GM19035 (cell line): ENCODE data around the gene TFF2.

Source experiments
- ATAC-seq: cut with Tn5 transposase; IDR thresholded peaks from one replicate; pipeline ENCODE4 v1.9.1; 2021; ENCODE audit not compliant: unreplicated experiment

The TFF2 gene

GRCh38 chr21:42384156-42384945 lies 33.6 kb upstream of the TFF2 start:
- ATAC-seq: no peak

- ATAC-seq: no peak
Measured at GRCh38 chr21:42383331-42383730, 32.5 kb upstream of the TFF2 start.

DNA sequence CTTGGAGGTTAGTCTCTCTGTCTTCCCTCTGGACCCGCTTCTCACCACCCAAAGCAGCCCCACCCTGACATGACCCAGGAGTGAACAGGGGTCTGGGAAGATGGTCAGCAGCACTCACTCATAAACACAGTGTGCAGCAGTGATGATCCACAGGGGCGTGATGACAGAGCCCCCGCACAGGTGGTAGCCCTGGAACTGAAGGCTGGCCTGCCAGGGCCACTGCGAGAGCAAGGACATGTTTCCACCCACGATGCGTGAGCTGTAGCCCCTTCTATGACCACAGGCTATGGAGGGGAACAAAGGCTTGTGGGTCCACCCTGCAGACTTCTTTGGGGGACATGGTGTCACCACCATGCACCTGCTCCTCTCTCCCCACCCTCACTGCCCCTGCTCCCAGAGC lies 32.1 kb upstream of the TFF2 start:
- ATAC-seq: no peak

DNA sequence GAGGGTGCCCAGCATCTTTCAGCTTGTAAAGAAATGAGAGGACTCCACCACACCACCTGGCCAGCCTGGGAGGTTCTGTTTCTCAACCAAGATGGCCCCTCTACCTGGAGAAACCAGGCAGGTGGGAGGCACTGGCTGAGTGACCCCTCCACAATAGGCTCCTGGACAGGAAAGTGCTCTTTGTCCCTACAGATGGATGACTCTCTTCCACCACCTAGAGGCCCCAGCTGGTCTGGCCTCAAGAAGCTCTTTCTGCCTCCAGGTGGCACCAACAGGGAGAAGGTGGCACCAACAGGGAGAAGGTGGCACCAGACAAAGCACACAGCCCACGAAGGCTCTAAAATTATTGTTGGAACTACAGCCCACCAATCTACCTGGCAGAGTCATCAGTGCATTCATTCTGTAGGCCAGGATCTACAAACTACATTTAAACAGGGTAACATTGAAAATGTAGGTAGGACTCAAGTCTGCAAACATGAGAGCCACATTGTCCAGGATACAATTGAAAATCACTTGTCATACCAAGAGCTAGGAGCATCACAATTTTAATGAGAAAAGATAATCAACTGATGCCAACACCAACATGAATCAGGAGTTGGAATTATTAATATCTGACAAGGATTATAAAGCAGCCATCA lies 30.7 kb upstream of the TFF2 start:
- no peak for ATAC-seq

GRCh38 chr21:42379426-42380215 lies 28.8 kb upstream of the TFF2 start:
- ATAC-seq: no peak

GRCh38 chr21:42378418-42378817 lies 27.6 kb upstream of the TFF2 start:
- no peak for ATAC-seq

DNA sequence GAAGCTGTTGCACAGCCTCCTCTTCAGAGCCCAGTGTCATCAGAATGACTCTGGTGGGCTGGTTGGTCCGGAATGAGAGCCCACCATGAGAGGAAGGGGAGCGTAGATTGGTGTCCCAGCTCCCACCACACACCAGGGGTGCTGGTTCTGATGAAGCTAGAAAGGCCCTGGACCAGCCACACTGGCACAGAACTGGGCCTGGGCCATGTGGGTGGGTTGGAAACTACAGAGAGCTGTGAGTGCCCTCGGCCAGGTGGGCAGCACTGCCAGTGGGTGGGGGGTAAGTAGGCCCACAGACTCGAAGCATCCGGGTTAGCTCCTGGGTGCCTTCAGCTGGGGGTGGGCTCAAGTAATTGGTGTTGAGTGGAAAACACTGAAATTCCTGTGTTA lies 27.2 kb upstream of the TFF2 start:
- ATAC-seq: no peak

DNA sequence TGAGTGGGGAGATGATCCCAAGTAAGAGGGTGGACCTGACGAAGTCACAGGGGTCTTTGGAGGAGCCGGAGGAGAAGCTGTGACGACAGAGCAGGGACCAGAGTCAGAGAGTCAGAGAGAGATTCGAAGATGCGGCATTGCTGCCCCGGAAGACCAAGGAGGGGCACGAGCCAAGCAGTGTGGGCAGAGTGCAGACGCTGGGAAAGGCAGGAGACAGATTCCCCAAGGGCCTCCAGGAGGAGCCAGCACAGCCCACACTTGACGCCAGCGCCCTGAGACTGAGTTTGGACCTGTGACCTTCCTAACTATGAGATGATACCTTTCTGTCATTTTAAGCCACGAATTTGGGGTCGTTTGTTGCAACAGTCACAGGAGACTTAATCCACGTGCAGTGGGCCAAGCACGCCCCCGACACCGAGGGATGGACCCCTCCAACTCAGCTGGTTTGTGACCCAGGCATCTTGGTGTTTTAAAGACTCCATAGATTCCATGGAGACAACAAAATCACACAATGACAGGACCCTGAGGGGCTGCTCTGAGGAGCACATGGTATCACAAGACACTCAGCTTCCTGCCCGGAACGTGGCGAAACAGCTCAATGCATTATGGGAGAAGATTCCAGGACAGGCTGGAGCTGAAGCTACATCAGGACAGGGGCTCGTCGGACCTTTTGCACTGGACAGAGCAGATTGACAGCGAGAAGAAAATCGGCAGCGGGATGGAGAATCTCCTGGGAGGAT lies 26.6 kb upstream of the TFF2 start:
- no peak for ATAC-seq

GRCh38 chr21:42376338-42376982 lies 25.7 kb upstream of the TFF2 start:
- ATAC-seq: no peak

- ATAC-seq: no peak
Measured at GRCh38 chr21:42375966-42376337, 25.2 kb upstream of the TFF2 start.

GRCh38 chr21:42375506-42375905 lies 24.7 kb upstream of the TFF2 start:
- no peak for ATAC-seq

DNA sequence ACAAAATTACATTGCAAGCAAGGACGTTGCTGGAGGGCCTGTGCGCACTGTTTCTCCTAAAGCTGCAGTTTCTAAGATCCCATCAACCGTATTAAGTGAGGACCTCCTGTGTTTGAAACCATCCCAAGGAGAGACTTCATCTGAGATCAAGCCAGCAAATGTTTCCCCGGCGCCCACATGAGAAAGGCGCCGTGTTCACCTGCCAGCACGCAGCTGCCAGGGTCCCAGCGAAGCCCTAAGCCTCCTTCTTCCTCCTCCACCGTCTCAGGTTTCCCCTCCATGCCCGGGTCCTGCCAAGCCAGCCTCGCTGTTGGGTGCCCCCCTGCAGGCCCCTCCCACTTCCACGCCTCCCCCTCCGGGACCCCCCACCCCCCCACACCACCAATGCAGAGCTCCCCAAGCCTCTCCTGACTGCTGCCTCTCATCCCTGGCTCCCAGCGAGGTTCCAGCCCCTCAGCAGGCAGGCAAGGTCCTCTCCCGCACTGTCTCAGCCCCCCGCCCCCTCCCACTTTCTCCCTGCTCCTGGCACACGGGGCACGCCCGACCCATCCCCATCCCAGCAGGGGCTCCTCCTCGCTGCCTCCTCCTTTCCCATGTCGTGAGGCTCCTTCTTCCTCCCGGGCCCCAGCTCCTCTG lies 24.2 kb upstream of the TFF2 start:
- ATAC-seq: no peak

DNA sequence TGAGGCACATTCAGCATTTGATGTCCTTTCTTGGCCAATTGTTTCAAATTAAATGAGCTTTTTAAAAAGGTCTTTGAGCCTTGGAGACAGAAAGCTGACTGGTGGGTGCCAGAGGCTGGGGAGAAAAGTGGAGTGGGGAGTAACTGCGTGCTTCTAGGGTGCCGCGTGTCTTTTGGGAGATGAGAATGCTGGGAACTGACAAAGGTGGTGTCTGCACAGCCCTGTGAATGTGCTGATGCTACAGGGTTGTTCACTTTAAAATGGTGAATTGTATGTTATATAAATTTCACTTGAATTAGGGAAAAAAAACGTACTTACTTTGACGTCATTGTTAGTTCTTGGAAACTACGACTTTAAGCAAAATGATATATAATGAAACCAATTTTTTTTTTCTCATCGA lies 23.7 kb upstream of the TFF2 start:
- no peak for ATAC-seq

DNA sequence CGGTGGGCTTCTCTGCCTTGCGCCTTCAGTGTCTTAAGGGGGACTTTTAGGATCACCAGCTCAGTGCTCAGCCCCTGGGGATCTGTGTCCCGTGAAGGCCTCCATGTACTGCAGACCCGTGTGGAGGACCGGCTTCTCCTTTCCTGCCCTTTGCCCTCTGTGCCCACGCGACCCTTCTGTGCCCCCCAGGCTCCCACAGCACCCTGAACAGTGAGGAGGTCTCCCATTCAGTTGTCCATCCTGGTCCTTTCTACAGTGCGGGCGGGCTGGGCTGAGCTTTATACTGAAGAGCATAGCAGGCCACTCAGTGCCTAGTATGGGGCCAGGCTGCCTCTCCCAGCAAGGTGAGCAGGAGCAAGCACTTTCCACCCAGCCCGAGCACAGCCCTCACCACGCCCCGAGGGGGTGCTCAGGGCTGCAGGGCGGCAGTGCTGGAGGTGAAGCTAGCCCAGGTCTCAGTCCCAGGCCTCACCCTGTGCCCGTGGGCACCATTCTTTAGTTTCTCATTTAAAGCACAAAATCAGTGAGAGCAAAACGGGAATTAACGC lies 23.2 kb upstream of the TFF2 start:
- no peak for ATAC-seq

GRCh38 chr21:42373196-42373907 lies 22.6 kb upstream of the TFF2 start:
- no peak for ATAC-seq

GRCh38 chr21:42370894-42371654 lies 20.3 kb upstream of the TFF2 start:
- no peak for ATAC-seq

DNA sequence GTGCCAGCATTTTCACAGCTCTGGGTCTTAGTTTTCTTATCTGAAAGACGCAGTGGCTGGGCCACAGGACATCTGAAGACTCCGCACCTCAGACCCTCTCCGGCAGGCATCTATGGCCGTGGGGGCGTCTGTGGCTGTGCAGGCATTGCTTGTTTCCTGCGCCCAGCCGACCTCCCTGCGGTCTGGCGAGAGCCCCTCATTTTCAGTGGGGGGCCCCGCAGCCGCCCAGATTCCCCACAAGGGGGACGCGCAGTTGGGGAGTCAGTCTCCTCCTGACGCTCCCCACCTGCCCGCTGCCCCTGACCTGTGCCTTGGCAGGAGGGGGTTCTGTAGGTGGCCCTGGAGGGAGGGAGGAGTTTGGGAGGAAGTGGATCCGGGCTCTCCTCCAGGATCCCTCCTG lies 19.0 kb upstream of the TFF2 start:
- ATAC-seq: no peak

- no peak for ATAC-seq
Measured at GRCh38 chr21:42367367-42368165, 16.8 kb upstream of the TFF2 start.
